Measurements from ENCODE around the gene NDST1. TPM values are rescaled to one million over a fixed set of nuclear protein-coding genes. Genes with fewer than 3 reads are reported as not detected.

NDST1 gene
- total and polyA plus RNA-seq, 2 donors (not counting 3 experiments of a cell fraction or from before 2014, with no cell fraction given): 38.6 to 102 TPM

GRCh38 chr5:150519560-150519945, 11.6 kb downstream of the NDST1 start:
- no peak for DNase-seq (ENCODE audit: low read depth, low spot score)
- no peak for TF ChIP-seq GATA2 (IDR thresholded peaks at IDR 0.05; ENCODE audit: insufficient read depth, insufficient read length, low read depth, low read length)
- no peak for TF ChIP-seq MAX (IDR thresholded peaks at IDR 0.05; ENCODE audit: insufficient read depth, insufficient read length)
- TF ChIP-seq EZH2 (IDR thresholded peaks at IDR 0.05; ENCODE audit: borderline replicate concordance, low read depth, low read length, severe bottlenecking): no peak
- TF ChIP-seq MYC (IDR thresholded peaks at IDR 0.05; ENCODE audit: low read depth, low read length): no peak
- TF ChIP-seq JUN (IDR thresholded peaks at IDR 0.05; ENCODE audit: borderline replicate concordance, insufficient read depth, insufficient read length, low read depth): no peak
- no peak for TF ChIP-seq POLR2AphosphoS5 (IDR thresholded peaks at IDR 0.05; ENCODE audit: insufficient read depth, low read depth, low read length)
- CTCF ChIA-PET: no interaction called here
- intact Hi-C loops (cut with micrococcal nuclease) (no loop called here), dilution Hi-C loops (cut with MboI; ENCODE audit: extremely low pct_ligation_motif_present, low sequenced_read_pairs) (no loop called here)
- Histone ChIP-seq H3K9ac (replicated peaks; ENCODE audit: extremely low read depth, insufficient read depth, low read length) (no peak overlapping the region), H3K4me2 (ENCODE audit: insufficient read depth, low read length) (no peak overlapping the region), H3K4me3 (replicated peaks in 1 of 3; ENCODE audit: insufficient read depth in 1 of 3, low read depth in 1 of 3, low read length in 3 of 3) (no peak overlapping the region), H3K79me2 (ENCODE audit: control insufficient read depth, insufficient read depth, low read length) (peaks cover 29% of the 10 kb centered on the region), H3K36me3 (ENCODE audit: control insufficient read depth in 2 of 2, extremely low read depth in 1 of 2, insufficient read depth in 2 of 2, low read length in 2 of 2) (peaks cover 0 to 14% of the 10 kb centered on the region in 2 experiments), H4K20me1 (replicated peaks; ENCODE audit: control insufficient read depth, extremely low read depth, insufficient read depth, low read length) (no peaks in the 10 kb centered on the region), H2AFZ (ENCODE audit: low read depth, low read length) (no peak overlapping the region), H3K4me1 (ENCODE audit: control insufficient read depth, extremely low read depth, insufficient read depth, low read length) (peaks cover 37% of the 10 kb centered on the region), H3K27ac (ENCODE audit: insufficient read depth, low read depth, low read length) (no peak overlapping the region), H3K9me3 (replicated peaks; ENCODE audit: control insufficient read depth, insufficient read depth, low read length) (no peaks in the 10 kb centered on the region), H3K9me1 (replicated peaks; ENCODE audit: control insufficient read depth, extremely low read depth, insufficient read depth, low read length) (no peaks in the 10 kb centered on the region), H3K27me3 (ENCODE audit: control insufficient read depth in 2 of 2, insufficient read depth in 2 of 2, low read length in 2 of 2) (no peaks in the 10 kb centered on the region)
- no peak for FAIRE-seq
- POLR2A ChIA-PET: no interaction called here
- no TSS peak for BruUV-seq (replicated peaks)

DNA sequence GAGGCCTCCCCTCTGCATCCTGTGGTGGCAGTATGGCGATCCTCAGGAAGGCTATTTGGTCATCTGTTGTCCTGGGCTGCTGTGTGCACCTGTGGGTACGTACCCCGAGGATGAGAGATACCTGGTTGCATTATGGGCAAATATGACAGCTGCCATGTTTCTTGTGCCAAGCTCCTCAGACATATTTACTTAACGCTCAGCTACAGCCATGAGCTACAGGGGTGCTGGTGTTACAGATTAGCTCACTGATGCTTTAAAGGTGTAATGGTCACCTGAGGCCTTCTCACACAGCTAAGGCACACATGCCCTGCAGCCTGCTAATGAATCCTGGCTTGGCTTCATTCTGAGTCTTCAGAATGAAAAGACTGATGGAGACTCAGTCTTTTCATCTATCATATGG, 12.0 kb downstream of the NDST1 start:
- TF ChIP-seq EZH2 (IDR thresholded peaks at IDR 0.05; ENCODE audit: borderline replicate concordance, low read depth, low read length, severe bottlenecking): no peak
- H3K9me1 ChIP-seq (replicated peaks; ENCODE audit: control insufficient read depth, extremely low read depth, insufficient read depth, low read length): no peaks in the 10 kb centered on the region
- BruUV-seq (replicated peaks): no TSS peak
- peaks cover 33% of the 10 kb centered on the region for H3K79me2 ChIP-seq (ENCODE audit: control insufficient read depth, insufficient read depth, low read length)
- no peak overlapping the region for H3K4me3 ChIP-seq (replicated peaks in 1 of 3; ENCODE audit: insufficient read depth in 1 of 3, low read depth in 1 of 3, low read length in 3 of 3)
- FAIRE-seq (no peak), DNase-seq (ENCODE audit: low read depth, low spot score) (no peak)
- POLR2A ChIA-PET: no interaction called here
- H3K9me3 ChIP-seq (replicated peaks; ENCODE audit: control insufficient read depth, insufficient read depth, low read length): no peaks in the 10 kb centered on the region
- H2AFZ ChIP-seq (ENCODE audit: low read depth, low read length): no peak overlapping the region
- no peak overlapping the region for H3K27ac ChIP-seq (ENCODE audit: insufficient read depth, low read depth, low read length)
- no peaks in the 10 kb centered on the region for H3K27me3 ChIP-seq (ENCODE audit: control insufficient read depth in 2 of 2, insufficient read depth in 2 of 2, low read length in 2 of 2)
- H3K36me3 ChIP-seq (ENCODE audit: control insufficient read depth in 2 of 2, extremely low read depth in 1 of 2, insufficient read depth in 2 of 2, low read length in 2 of 2): peaks cover 0 to 14% of the 10 kb centered on the region in 2 experiments
- intact Hi-C loops (cut with micrococcal nuclease): no loop called here
- H3K9ac ChIP-seq (replicated peaks; ENCODE audit: extremely low read depth, insufficient read depth, low read length): no peak overlapping the region
- peaks cover 33% of the 10 kb centered on the region for H3K4me1 ChIP-seq (ENCODE audit: control insufficient read depth, extremely low read depth, insufficient read depth, low read length)
- dilution Hi-C loops (cut with MboI; ENCODE audit: extremely low pct_ligation_motif_present, low sequenced_read_pairs): no loop called here
- CTCF ChIA-PET: no interaction called here
- no peak overlapping the region for H3K4me2 ChIP-seq (ENCODE audit: insufficient read depth, low read length)
- H4K20me1 ChIP-seq (replicated peaks; ENCODE audit: control insufficient read depth, extremely low read depth, insufficient read depth, low read length): no peaks in the 10 kb centered on the region

Data from endothelial cell of umbilical vein (primary cell).